Measurements from ENCODE around the gene CA9. TPM values are rescaled to one million over a fixed set of nuclear protein-coding genes. Genes with fewer than 3 reads are reported as not detected.

Gene CA9
- total and polyA plus RNA-seq, 2 donors from 2014 or later: 0.67 to 0.85 TPM

GRCh38 chr9:35682520-35683315 is 9.0 kb downstream of the CA9 start:
- Histone ChIP-seq H3K27ac (ENCODE audit: low read depth in 2 of 2, low read length in 2 of 2) (no peak overlapping the region), H3K4me3 (ENCODE audit: low read length in 3 of 3) (no peak overlapping the region), H3K36me3 (ENCODE audit: control insufficient read depth in 2 of 3, insufficient read depth in 3 of 3, low read length in 3 of 3) (peaks cover 0 to 2% (median 0%) of the 10 kb centered on the region in 3 donors), H3K27me3 (ENCODE audit: control insufficient read depth, insufficient read depth, low read length) (no peaks in the 10 kb centered on the region), H3K9ac (ENCODE audit: low read length in 3 of 3) (no peak overlapping the region), H3K4me1 (ENCODE audit: control insufficient read depth in 2 of 3, insufficient read depth in 2 of 3, low read depth in 1 of 3, low read length in 3 of 3) (peaks cover 0 to 2% (median 0%) of the 10 kb centered on the region in 3 donors), H3K9me3 (ENCODE audit: control insufficient read depth in 2 of 3, insufficient read depth in 1 of 3, low read length in 3 of 3) (no peaks in the 10 kb centered on the region)
- FAIRE-seq (no peak), DNase-seq (no peak)
- intact Hi-C loops (cut with DNase I): no loop called here
- TF ChIP-seq CTCF (IDR thresholded peaks at IDR 0.05; ENCODE audit: borderline replicate concordance, extremely low read depth, insufficient read depth): no peak

GRCh38 chr9:35683323-35683722 is 9.6 kb downstream of the CA9 start:
- H3K36me3 ChIP-seq (ENCODE audit: control insufficient read depth in 2 of 3, insufficient read depth in 3 of 3, low read length in 3 of 3): peaks cover 0 to 2% (median 0%) of the 10 kb centered on the region in 3 donors
- TF ChIP-seq CTCF (IDR thresholded peaks at IDR 0.05; ENCODE audit: borderline replicate concordance, extremely low read depth, insufficient read depth): no peak
- H3K27me3 ChIP-seq (ENCODE audit: control insufficient read depth, insufficient read depth, low read length): no peaks in the 10 kb centered on the region
- intact Hi-C loops (cut with DNase I): no loop called here
- H3K27ac ChIP-seq (ENCODE audit: low read depth in 2 of 2, low read length in 2 of 2): no peak overlapping the region
- H3K4me1 ChIP-seq (ENCODE audit: control insufficient read depth in 2 of 3, insufficient read depth in 2 of 3, low read depth in 1 of 3, low read length in 3 of 3): peaks cover 0 to 5% (median 0%) of the 10 kb centered on the region in 3 donors
- FAIRE-seq (no peak), DNase-seq (no peak)
- H3K9ac ChIP-seq (ENCODE audit: low read length in 3 of 3): no peak overlapping the region
- no peaks in the 10 kb centered on the region for H3K9me3 ChIP-seq (ENCODE audit: control insufficient read depth in 2 of 3, insufficient read depth in 1 of 3, low read length in 3 of 3)
- H3K4me3 ChIP-seq (ENCODE audit: low read length in 3 of 3): no peak overlapping the region

GRCh38 chr9:35684921-35685320 is 11.2 kb downstream of the CA9 start:
- no peaks in the 10 kb centered on the region for H3K27me3 ChIP-seq (ENCODE audit: control insufficient read depth, insufficient read depth, low read length)
- no peak overlapping the region for H3K9ac ChIP-seq (ENCODE audit: low read length in 3 of 3)
- H3K27ac ChIP-seq (ENCODE audit: low read depth in 2 of 2, low read length in 2 of 2): no peak overlapping the region
- H3K4me3 ChIP-seq (ENCODE audit: low read length in 3 of 3): no peak overlapping the region
- no peak for TF ChIP-seq CTCF (IDR thresholded peaks at IDR 0.05; ENCODE audit: borderline replicate concordance, extremely low read depth, insufficient read depth)
- H3K9me3 ChIP-seq (ENCODE audit: control insufficient read depth in 2 of 3, insufficient read depth in 1 of 3, low read length in 3 of 3): no peaks in the 10 kb centered on the region
- H3K4me1 ChIP-seq (ENCODE audit: control insufficient read depth in 2 of 3, insufficient read depth in 2 of 3, low read depth in 1 of 3, low read length in 3 of 3): peaks cover 0 to 6% (median 0%) of the 10 kb centered on the region in 3 donors
- FAIRE-seq (no peak), DNase-seq (no peak)
- H3K36me3 ChIP-seq (ENCODE audit: control insufficient read depth in 2 of 3, insufficient read depth in 3 of 3, low read length in 3 of 3): peaks cover 0 to 2% (median 0%) of the 10 kb centered on the region in 3 donors
- intact Hi-C loops (cut with DNase I): no loop called here

Measured in kidney (tissue), 14 donors.